Ectodermal cell (in vitro differentiated cells): ENCODE data around the gene ARL3. TPM values are rescaled to one million over a fixed set of nuclear protein-coding genes. Genes with fewer than 3 reads are reported as not detected.
A peak's percentile ranks its signal among the peaks of the same experiment; 100 is the strongest.
"Not testable (repeated sequence)": the region's sequence is repeated elsewhere in the genome, so short reads cannot be mapped to it uniquely, and the experiment has no call there.

Experiments
- H3K27ac ChIP-seq: 2 replicates; pipeline ENCODE4 v1.7.0; 2013; ENCODE audit warnings: mild to moderate bottlenecking, low read depth, low read length; ENCODE audit not compliant: insufficient read depth, poor library complexity, severe bottlenecking
- H3K27me3 ChIP-seq: 2 replicates; pipeline ENCODE4 v1.7.0; 2013; ENCODE audit warnings: mild to moderate bottlenecking, low read length; ENCODE audit not compliant: insufficient read depth, control insufficient read depth, poor library complexity, severe bottlenecking
- H3K36me3 ChIP-seq: one replicate; pipeline ENCODE4 v1.7.0; 2013; ENCODE audit warnings: low read length; ENCODE audit not compliant: control insufficient read depth, insufficient read depth
- H3K4me1 ChIP-seq: one replicate; pipeline ENCODE4 v1.7.0; 2013; ENCODE audit warnings: low read length; ENCODE audit not compliant: control insufficient read depth, insufficient read depth
- H3K4me3 ChIP-seq: 2 replicates; pipeline ENCODE4 v1.7.0; 2013; ENCODE audit warnings: low read depth, low read length, control low read depth; ENCODE audit not compliant: insufficient read depth
- H3K9me3 ChIP-seq: 2 replicates; pipeline ENCODE4 v1.7.0; 2013; ENCODE audit warnings: mild to moderate bottlenecking, low read length, moderate library complexity; ENCODE audit not compliant: control insufficient read depth
- WGBS, 2 experiments: methylation state at CpG; one replicate each; pipeline ENCODE4 v1.1.7; 2013; ENCODE audit warnings: missing lambda C conversion rate in 2 of 2; 5-methylcytosine and 5-hydroxymethylcytosine counted together
- polyA plus RNA-seq, 4 experiments: library from polyadenylated mRNA; stranded (reverse); fragments of 50-300 nt; gene quantifications; one replicate each; pipeline ENCODE4 v1.2.3, GENCODE V29; 2013

Gene ARL3, protein sequence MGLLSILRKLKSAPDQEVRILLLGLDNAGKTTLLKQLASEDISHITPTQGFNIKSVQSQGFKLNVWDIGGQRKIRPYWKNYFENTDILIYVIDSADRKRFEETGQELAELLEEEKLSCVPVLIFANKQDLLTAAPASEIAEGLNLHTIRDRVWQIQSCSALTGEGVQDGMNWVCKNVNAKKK
- 33.9 TPM for polyA plus RNA-seq (2013, experiment 1 of 4)
- 36.4 TPM for polyA plus RNA-seq (2013, experiment 2 of 4)
- 32.3 TPM for polyA plus RNA-seq (2013, experiment 3 of 4)
- 36.7 TPM for polyA plus RNA-seq (2013, experiment 4 of 4)

DNA sequence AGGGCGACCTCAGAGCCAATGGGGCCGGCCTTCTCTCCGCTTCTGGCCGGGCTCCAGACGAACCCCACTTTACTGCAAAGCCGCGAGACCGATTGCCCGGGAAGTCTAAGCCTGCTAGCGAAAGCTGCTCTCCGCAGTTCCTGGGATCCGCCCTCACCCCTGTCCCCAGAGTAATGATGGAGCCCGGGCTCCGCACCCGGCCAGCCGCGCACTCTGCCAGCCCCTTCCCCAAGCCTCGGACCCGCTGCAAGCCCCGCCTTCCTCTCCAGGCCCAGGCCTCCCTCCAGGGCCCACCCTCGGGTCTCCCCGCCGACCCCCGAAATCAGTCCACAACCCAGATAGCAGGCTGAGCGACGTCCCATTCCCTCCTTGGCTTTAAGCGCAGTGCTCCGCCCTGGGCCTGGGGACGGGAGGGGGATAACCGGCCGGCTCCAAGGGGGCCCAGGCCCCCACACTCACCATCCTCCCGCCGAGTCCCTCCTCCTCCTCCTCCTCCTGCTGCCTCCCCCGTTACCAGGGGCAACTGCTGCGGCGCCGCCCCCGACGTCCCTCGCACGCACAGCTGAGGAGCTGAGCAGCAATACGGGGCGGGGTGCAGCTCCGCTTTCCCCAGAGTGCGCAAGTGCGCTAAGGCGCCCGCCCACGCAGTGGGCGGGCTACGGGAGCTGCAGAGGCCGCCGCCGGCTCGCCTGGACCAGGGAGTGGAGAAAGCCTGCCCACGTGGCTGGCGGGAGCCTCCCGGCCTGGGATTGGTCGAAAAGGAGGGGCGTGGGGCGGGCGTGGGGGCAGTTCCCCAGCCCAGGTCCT is at the start of gene ARL3:
ARL3 (minus strand) TSS at position 584 of the 807 bp plus-strand sequence; CDS start at position 462, 122 bp downstream.
- Histone ChIP-seq H3K9me3 (no peaks in the 10 kb centered on the region), H3K27ac (peak within 1 kb of the TSS; percentile 94), H3K36me3 (no peaks in the 10 kb centered on the region), H3K4me1 (peaks cover 23% of the 10 kb centered on the region), H3K4me3 (peak within 1 kb of the TSS; percentile 76), H3K27me3 (no peaks in the 10 kb centered on the region)
- WGBS, 2 experiments: 0% methylated on average over 62 of the region's 62 CpGs

DNA sequence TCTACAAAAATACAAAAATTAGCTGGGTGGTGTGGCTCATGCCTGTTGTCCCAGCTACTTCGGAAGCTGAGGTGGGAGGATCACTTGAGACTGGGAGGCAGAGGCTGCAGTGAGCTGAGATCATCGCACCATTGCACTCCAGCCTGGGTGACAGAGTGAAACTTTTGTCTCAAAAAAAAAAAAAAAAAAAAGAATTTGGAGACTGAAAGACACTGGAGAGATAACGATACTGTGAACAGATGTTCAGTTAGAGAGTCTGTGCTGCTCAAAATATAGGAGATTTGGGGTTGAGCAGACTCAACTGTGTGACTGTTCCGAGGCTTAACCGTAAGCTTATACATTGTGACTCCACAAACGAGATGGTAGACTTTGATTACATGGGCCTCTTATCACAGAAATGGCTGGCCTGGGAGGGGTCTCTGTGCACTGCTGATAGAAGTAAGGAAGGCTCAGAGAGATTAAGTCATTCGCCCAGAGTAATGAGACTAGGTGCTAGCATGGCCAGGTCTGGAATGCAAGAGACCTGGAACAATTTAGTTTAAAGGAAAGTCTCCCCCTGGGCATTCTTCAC is 48.9 kb upstream of the ARL3 start:
- H3K27ac ChIP-seq: no peak overlapping the region
- no peaks in the 10 kb centered on the region for H3K36me3 ChIP-seq
- H3K27me3 ChIP-seq: no peaks in the 10 kb centered on the region
- WGBS, 2 experiments: 96 to 97% methylated on average over 7 of the region's 7 CpGs
- H3K4me1 ChIP-seq: no peaks in the 10 kb centered on the region
- no peak overlapping the region for H3K4me3 ChIP-seq
- H3K9me3 ChIP-seq: no peaks in the 10 kb centered on the region

DNA sequence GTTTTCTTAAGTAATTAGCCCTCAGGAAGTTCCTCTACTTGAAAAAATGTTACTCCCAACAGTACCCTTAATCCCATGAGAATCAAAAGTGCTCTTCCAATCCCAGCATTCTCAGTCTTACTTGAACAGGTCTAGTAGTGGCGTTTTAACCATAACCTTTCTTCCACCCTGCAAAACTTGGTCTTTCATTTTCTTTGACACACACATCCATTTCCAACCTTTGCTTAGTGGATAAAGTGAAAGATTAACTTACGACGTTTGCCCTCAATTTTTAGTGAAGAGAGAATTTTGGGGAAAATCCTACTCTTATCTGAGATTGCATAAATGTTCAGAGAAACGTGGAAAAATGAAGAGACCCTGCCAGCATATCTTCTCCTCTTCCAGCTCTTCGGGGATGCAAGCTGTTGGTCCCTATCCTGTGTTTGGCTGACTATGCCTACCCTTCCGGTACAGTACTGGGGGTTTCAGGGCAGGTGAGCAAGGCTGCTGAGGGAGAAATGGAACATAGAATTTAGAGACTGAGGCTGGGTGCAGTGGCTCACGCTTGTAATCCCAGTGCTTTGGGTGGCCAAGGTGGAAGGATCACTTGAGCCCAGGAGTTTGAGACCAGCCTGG is 48.3 kb upstream of the ARL3 start:
- 92 to 96% methylated on average over 7 of the region's 7 CpGs for WGBS, 2 experiments
- Histone ChIP-seq H3K4me3 (no peak overlapping the region), H3K36me3 (no peaks in the 10 kb centered on the region), H3K4me1 (no peaks in the 10 kb centered on the region), H3K27ac (no peak overlapping the region), H3K9me3 (no peaks in the 10 kb centered on the region), H3K27me3 (no peaks in the 10 kb centered on the region)

DNA sequence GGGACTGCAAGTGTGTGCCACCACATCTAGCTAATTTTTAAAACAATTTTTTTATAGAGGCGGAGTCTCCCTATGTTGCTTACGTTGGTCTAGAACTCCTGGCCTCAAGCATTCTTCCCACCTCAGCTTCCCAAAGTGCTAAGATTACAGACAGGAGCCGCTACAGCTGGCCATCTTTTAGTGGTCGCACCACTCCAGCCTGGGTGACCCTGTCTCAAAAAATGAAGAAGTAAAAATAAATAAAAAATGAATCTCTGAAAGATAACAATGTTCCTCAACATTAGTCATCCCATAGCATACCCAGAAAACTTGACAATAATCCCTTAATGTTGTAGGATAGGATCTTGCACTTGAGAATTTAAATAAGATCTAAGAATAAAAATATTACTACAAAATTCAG is 47.8 kb upstream of the ARL3 start:
- Histone ChIP-seq H3K9me3 (no peaks in the 10 kb centered on the region), H3K27me3 (no peaks in the 10 kb centered on the region), H3K4me3 (no peak overlapping the region), H3K36me3 (no peaks in the 10 kb centered on the region), H3K27ac (no peak overlapping the region), H3K4me1 (no peaks in the 10 kb centered on the region)
- WGBS, 2 experiments: 88 to 92% methylated on average over 4 of the region's 4 CpGs

DNA sequence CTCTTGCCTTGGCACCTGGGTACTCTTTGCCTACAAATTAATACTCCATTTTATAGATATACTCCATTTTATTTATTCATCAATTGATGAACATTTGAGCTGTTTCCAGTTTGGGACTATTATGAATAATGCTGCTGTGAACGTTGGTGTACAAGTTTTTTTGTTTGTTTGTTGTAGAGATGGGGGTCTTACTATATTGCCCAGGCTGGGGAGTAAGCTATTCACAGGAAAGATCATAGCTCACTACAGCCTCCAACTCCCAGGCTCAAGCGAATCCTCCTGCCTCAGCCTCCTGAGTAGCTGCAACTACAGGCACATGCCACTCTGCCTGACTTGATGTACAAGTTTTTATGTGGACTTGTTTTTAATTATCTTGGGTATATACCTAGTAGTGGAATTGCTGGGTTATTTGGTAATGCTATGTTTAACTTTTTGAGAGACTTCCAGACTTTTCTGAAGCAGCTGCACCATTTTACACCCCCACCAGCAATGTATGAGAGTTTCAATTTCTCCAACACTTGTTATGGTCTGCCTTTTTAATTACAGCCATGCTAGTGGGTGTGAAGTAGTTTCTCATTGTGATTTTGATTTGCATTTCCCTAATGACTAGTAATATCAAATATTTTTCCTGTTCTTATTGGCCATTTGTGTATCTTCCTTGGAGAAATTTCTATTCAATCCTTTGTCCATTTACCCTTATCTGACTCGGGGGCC is 45.5 kb upstream of the ARL3 start:
- no peaks in the 10 kb centered on the region for H3K4me1 ChIP-seq
- H3K27ac ChIP-seq: no peak overlapping the region
- no peaks in the 10 kb centered on the region for H3K27me3 ChIP-seq
- no peaks in the 10 kb centered on the region for H3K36me3 ChIP-seq
- no peak overlapping the region for H3K4me3 ChIP-seq
- no peaks in the 10 kb centered on the region for H3K9me3 ChIP-seq
- WGBS, 2 experiments: 86 to 93% methylated on average over 3 of the region's 3 CpGs

DNA sequence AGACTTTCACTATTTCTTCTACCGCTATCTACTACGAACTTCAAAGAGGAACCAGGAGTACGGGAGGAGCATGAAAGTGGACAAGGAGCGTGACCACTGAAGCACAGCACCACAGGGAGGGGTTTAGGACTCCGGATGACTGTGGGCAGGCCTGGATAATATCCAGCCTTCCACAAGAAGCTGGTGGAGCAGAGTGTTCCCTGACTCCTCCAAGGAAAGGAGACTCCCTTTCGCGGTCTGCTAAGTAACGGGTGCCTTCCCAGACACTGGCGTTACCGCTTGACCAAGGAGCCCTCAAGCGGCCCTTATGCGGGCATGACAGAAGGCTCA is 44.7 kb upstream of the ARL3 start:
- not testable (repeated sequence) for H3K4me3 ChIP-seq, H3K27ac ChIP-seq, H3K4me1 ChIP-seq, H3K27me3 ChIP-seq, H3K9me3 ChIP-seq, H3K36me3 ChIP-seq
- 73 to 85% methylated on average over 5 of the region's 12 CpGs for WGBS, 2 experiments

DNA sequence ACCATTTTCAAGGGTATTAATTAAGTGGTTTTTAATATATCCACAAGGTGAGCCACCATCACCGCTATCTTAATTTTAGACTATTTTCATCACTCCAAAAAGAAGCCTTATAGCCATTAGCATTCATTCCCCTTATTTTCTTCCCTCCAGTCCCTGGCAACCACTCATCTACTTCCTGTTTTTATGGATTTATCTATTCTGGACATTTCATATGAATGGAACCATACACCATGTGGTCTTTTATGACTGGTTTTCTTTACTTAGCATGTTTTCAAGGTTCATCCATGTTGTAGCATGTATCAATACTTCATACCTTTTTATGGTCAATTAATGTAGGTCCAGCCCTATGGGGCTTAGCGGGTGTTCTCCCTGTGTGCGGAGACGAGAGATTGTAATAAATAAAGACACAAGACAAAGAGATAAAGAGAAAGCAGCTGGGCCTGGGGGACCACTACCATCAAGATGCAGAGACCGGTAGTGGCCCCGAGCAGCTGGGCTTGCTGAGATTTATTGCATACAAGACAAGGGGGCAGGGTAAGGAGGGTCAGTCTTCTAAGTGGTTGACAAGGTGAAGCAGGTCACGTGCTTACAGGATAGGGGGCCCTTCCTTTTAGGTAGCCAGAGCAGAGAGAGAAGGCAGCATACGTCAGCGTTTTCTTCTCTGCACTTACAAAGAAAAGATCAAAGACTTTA is 44.2 kb upstream of the ARL3 start:
- Histone ChIP-seq H3K9me3 (no peaks in the 10 kb centered on the region), H3K36me3 (no peaks in the 10 kb centered on the region), H3K27me3 (no peaks in the 10 kb centered on the region), H3K27ac (peak overlapping the region; percentile 13), H3K4me3 (no peak overlapping the region), H3K4me1 (no peaks in the 10 kb centered on the region)
- 84 to 85% methylated on average over 9 of the region's 9 CpGs for WGBS, 2 experiments

DNA sequence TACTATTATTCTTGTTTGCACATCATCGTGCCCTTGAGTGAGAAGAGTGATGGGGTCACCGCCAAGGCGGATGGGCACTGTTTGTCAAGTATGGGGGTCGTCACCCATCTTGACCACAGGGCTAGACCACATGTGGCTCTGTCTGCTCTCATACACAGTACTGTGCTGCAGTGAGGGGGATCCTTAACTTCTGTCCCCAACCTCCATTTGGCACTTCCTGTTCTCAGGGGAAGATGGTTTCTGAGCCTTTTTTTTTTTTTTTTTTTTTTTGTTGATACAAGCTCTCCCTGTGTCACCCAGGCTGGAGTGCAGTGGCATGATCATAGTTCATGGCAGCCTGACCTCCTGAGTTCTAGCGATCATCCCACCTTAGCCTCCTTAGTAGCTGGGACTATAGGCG is 43.1 kb upstream of the ARL3 start:
- Histone ChIP-seq H3K4me3 (no peak overlapping the region), H3K27me3 (no peaks in the 10 kb centered on the region), H3K36me3 (no peaks in the 10 kb centered on the region), H3K9me3 (no peaks in the 10 kb centered on the region), H3K4me1 (no peaks in the 10 kb centered on the region), H3K27ac (no peak overlapping the region)
- 95 to 97% methylated on average over 6 of the region's 6 CpGs for WGBS, 2 experiments

DNA sequence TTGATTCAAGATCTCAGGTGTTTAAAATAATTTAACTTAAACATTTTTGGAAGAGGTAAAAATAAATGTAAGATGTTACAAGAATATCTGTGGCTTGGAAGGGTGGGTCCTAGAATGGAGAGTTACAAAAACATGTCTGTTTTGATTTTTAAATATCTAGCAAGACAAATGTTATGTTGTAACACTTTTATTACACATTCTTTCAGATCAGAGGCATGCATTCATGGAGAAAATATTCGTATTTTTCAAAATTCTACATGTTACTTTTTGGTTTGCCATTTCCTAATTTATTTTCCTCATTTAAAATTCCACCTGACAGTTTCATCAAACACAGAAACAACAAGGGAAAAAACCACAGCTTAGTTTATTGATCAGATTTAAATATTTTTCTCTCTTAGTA is 39.5 kb upstream of the ARL3 start:
- Histone ChIP-seq H3K4me1 (no peaks in the 10 kb centered on the region), H3K27ac (no peak overlapping the region), H3K4me3 (no peak overlapping the region)

More for the DNA sequence above, 39.5 kb upstream of the ARL3 start:
- H3K9me3 ChIP-seq: no peaks in the 10 kb centered on the region
- H3K36me3 ChIP-seq: no peaks in the 10 kb centered on the region
- H3K27me3 ChIP-seq: no peaks in the 10 kb centered on the region
- WGBS, 2 experiments: 100% methylated on average over 1 of the region's 1 CpG
